ENCODE results near the gene GAB3.

DNA sequence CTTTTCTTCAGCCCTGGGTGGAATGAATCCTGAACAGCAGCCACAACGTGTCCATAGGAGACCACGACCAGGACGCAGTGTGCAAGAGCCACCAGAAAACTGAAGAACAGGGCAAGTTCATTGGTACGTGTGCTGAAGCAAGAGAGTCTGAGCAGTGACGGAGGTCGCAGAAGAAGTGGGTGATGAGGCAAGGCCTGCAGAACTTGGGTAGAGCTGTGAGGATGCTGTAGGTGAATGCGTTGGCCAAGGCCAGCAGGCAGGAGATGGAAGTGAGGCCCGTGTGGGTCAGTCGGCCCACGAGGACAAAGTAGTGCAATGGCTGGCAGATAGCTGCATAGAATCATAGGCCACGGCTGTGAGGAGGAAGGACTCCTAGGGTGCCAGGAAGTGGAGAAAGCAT, 91.9 kb downstream of the GAB3 start:
- TF ChIP-seq, protein P1, sequence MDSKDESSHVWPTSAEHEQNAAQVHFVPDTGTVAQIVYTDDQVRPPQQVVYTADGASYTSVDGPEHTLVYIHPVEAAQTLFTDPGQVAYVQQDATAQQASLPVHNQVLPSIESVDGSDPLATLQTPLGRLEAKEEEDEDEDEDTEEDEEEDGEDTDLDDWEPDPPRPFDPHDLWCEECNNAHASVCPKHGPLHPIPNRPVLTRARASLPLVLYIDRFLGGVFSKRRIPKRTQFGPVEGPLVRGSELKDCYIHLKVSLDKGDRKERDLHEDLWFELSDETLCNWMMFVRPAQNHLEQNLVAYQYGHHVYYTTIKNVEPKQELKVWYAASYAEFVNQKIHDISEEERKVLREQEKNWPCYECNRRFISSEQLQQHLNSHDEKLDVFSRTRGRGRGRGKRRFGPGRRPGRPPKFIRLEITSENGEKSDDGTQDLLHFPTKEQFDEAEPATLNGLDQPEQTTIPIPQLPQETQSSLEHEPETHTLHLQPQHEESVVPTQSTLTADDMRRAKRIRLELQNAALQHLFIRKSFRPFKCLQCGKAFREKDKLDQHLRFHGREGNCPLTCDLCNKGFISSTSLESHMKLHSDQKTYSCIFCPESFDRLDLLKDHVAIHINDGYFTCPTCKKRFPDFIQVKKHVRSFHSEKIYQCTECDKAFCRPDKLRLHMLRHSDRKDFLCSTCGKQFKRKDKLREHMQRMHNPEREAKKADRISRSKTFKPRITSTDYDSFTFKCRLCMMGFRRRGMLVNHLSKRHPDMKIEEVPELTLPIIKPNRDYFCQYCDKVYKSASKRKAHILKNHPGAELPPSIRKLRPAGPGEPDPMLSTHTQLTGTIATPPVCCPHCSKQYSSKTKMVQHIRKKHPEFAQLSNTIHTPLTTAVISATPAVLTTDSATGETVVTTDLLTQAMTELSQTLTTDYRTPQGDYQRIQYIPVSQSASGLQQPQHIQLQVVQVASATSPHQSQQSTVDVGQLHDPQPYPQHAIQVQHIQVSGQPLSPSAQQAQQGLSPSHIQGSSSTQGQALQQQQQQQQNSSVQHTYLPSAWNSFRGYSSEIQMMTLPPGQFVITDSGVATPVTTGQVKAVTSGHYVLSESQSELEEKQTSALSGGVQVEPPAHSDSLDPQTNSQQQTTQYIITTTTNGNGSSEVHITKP (IDR thresholded peaks at IDR 0.05; ENCODE audit: partially characterized antibody): no peak
- TF ChIP-seq POLR2AphosphoS5 (IDR thresholded peaks at IDR 0.05; ENCODE audit: control insufficient read depth, insufficient read depth, low read depth, low read length): no peak
- TF ChIP-seq NR2C2 (CRISPR knock-in tag; IDR thresholded peaks at IDR 0.05): no peak
- TF ChIP-seq NR2C2 (tag; IDR thresholded peaks at IDR 0.05): no peak
- TF ChIP-seq, protein P2, sequence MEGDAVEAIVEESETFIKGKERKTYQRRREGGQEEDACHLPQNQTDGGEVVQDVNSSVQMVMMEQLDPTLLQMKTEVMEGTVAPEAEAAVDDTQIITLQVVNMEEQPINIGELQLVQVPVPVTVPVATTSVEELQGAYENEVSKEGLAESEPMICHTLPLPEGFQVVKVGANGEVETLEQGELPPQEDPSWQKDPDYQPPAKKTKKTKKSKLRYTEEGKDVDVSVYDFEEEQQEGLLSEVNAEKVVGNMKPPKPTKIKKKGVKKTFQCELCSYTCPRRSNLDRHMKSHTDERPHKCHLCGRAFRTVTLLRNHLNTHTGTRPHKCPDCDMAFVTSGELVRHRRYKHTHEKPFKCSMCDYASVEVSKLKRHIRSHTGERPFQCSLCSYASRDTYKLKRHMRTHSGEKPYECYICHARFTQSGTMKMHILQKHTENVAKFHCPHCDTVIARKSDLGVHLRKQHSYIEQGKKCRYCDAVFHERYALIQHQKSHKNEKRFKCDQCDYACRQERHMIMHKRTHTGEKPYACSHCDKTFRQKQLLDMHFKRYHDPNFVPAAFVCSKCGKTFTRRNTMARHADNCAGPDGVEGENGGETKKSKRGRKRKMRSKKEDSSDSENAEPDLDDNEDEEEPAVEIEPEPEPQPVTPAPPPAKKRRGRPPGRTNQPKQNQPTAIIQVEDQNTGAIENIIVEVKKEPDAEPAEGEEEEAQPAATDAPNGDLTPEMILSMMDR (IDR thresholded peaks at IDR 0.05 in 2 of 3, conservative IDR thresholded peaks at IDR 0.05 in 1 of 3; ENCODE audit: insufficient read depth in 2 of 3, low read depth in 1 of 3, low read length in 3 of 3): no peak
- TF ChIP-seq, protein P3, sequence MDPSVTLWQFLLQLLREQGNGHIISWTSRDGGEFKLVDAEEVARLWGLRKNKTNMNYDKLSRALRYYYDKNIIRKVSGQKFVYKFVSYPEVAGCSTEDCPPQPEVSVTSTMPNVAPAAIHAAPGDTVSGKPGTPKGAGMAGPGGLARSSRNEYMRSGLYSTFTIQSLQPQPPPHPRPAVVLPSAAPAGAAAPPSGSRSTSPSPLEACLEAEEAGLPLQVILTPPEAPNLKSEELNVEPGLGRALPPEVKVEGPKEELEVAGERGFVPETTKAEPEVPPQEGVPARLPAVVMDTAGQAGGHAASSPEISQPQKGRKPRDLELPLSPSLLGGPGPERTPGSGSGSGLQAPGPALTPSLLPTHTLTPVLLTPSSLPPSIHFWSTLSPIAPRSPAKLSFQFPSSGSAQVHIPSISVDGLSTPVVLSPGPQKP (CRISPR knock-in tag; IDR thresholded peaks at IDR 0.05): no peak
- TF ChIP-seq, protein P4, sequence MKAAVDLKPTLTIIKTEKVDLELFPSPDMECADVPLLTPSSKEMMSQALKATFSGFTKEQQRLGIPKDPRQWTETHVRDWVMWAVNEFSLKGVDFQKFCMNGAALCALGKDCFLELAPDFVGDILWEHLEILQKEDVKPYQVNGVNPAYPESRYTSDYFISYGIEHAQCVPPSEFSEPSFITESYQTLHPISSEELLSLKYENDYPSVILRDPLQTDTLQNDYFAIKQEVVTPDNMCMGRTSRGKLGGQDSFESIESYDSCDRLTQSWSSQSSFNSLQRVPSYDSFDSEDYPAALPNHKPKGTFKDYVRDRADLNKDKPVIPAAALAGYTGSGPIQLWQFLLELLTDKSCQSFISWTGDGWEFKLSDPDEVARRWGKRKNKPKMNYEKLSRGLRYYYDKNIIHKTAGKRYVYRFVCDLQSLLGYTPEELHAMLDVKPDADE (conservative IDR thresholded peaks at IDR 0.05; ENCODE audit: control insufficient read depth, low read depth, low read length): no peak
- TF ChIP-seq, protein P5, sequence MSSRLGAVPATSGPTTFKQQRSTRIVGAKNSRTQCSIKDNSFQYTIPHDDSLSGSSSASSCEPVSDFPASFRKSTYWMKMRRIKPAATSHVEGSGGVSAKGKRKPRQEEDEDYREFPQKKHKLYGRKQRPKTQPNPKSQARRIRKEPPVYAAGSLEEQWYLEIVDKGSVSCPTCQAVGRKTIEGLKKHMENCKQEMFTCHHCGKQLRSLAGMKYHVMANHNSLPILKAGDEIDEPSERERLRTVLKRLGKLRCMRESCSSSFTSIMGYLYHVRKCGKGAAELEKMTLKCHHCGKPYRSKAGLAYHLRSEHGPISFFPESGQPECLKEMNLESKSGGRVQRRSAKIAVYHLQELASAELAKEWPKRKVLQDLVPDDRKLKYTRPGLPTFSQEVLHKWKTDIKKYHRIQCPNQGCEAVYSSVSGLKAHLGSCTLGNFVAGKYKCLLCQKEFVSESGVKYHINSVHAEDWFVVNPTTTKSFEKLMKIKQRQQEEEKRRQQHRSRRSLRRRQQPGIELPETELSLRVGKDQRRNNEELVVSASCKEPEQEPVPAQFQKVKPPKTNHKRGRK (tag; IDR thresholded peaks at IDR 0.05): no peak
- no peak for TF ChIP-seq RBBP5 (IDR thresholded peaks at IDR 0.05; ENCODE audit: borderline replicate concordance, insufficient read depth, low read length, poor library complexity, severe bottlenecking)
- TF ChIP-seq SIN3B (IDR thresholded peaks at IDR 0.05; ENCODE audit: low read depth): no peak
- no peak for TF ChIP-seq TAF1 (IDR thresholded peaks at IDR 0.05; ENCODE audit: control insufficient read depth, extremely low read depth, insufficient read depth, low read length, severe bottlenecking)
- TF ChIP-seq, protein P6, sequence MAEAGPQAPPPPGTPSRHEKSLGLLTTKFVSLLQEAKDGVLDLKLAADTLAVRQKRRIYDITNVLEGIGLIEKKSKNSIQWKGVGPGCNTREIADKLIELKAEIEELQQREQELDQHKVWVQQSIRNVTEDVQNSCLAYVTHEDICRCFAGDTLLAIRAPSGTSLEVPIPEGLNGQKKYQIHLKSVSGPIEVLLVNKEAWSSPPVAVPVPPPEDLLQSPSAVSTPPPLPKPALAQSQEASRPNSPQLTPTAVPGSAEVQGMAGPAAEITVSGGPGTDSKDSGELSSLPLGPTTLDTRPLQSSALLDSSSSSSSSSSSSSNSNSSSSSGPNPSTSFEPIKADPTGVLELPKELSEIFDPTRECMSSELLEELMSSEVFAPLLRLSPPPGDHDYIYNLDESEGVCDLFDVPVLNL (CRISPR knock-in tag; IDR thresholded peaks at IDR 0.05; ENCODE audit: low read depth): no peak
- no peak for TF ChIP-seq RAD21 (CRISPR knock-in tag; conservative IDR thresholded peaks at IDR 0.05 in 1 of 2, IDR thresholded peaks at IDR 0.05 in 1 of 2)
- no peak for TF ChIP-seq HDAC1 (IDR thresholded peaks at IDR 0.05)
- TF ChIP-seq ZNF766 (CRISPR knock-in tag; conservative IDR thresholded peaks at IDR 0.05): no peak

All from K562 (cell line).